Vagina (tissue), 2 donors: ENCODE measurements around the gene TBC1D8.

Experiments
- CTCF ChIP-seq, 3 experiments: fragments of 450-650 bp in 2 of 3; fragments of 200-600 bp in 1 of 3; sonication (generic) in 1 of 3; IDR thresholded peaks; one replicate each; pipeline ENCODE4 v1.5.1; 2017 to 2019; ENCODE audit warnings: antibody characterized with exemption in 3 of 3, mild to moderate bottlenecking in 2 of 3, moderate library complexity in 2 of 3
- POLR2A ChIP-seq, 2 donors: fragments of 450-650 bp; IDR thresholded peaks; one replicate each; pipeline ENCODE4 v1.6.1; 2017; ENCODE audit warnings: antibody characterized with exemption in 2 of 2, mild to moderate bottlenecking in 2 of 2, moderate library complexity in 2 of 2
- POLR2AphosphoS5 ChIP-seq, 2 donors: sonication (generic); formaldehyde crosslinking; IDR thresholded peaks; one replicate each; pipeline ENCODE4 v1.9.0; 2017; ENCODE audit warnings: antibody characterized with exemption in 2 of 2, mild to moderate bottlenecking in 2 of 2, low read depth in 1 of 2; ENCODE audit not compliant: insufficient read depth in 1 of 2

- TF ChIP-seq CTCF (IDR thresholded peaks at IDR 0.05) (no peak), POLR2A (IDR thresholded peaks at IDR 0.05) (no peak), POLR2AphosphoS5 (IDR thresholded peaks at IDR 0.05; ENCODE audit: insufficient read depth in 1 of 2, low read depth in 1 of 2) (no peak)
Measured at GRCh38 chr2:101108357-101108756, 42.8 kb downstream of the TBC1D8 start.
